ENCODE results near the gene ZDHHC20.

GRCh38 chr13:21364916-21365315 lies 94.2 kb downstream of the ZDHHC20 start:
- TF ChIP-seq TARDBP (IDR thresholded peaks at IDR 0.05) (no peak), PKNOX1 (IDR thresholded peaks at IDR 0.05) (no peak), SP1 (IDR thresholded peaks at IDR 0.05) (no peak), ZNF384 (IDR thresholded peaks at IDR 0.05) (no peak)

Data from HEK293T (cell line).